HepG2 (cell line): Measurements from ENCODE around the gene TRNP1.
A peak's percentile ranks its signal among the peaks of the same experiment; 100 is the strongest.

Source experiments
- ATF1 ChIP-seq: IDR thresholded peaks from 2 replicates; pipeline ENCODE4 v1.6.1; 2016; ENCODE audit warnings: mild to moderate bottlenecking, control low read depth
- ATF6 ChIP-seq: sonication (generic); formaldehyde crosslinking; conservative IDR thresholded peaks from 2 replicates; pipeline ENCODE4 v1.4.0; 2020; ENCODE audit warnings: missing genetic modification reagents
- HOXA3 ChIP-seq: sonication (generic); formaldehyde crosslinking; IDR thresholded peaks from 2 replicates; pipeline ENCODE4 v1.5.0; 2020; ENCODE audit warnings: missing genetic modification reagents
- JDP2 ChIP-seq: sonication (generic); formaldehyde crosslinking; IDR thresholded peaks from 2 replicates; pipeline ENCODE4 v1.8.1; 2022; ENCODE audit warnings: missing genetic modification reagents, borderline replicate concordance
- MAFG ChIP-seq: sonication (generic); formaldehyde crosslinking; IDR thresholded peaks from 2 replicates; pipeline ENCODE4 v1.5.1; 2020; ENCODE audit warnings: mild to moderate bottlenecking, missing genetic modification reagents
- MAX ChIP-seq: IDR thresholded peaks from 2 replicates; pipeline ENCODE4 v1.6.1; 2012; ENCODE audit warnings: inconsistent platforms
- MAZ ChIP-seq, 2 experiments: sonication (generic) in 1 of 2; formaldehyde crosslinking in 1 of 2; IDR thresholded peaks; 2 replicates each; pipeline versions ENCODE4 v1.5.0 to v1.6.1; 2012 to 2020; ENCODE audit warnings: low read depth in 2 of 2, mild to moderate bottlenecking in 2 of 2, borderline replicate concordance in 1 of 2, improper control_type of control experiment in 1 of 2, low read length in 1 of 2, missing genetic modification reagents in 1 of 2, moderate library complexity in 1 of 2
- MNT ChIP-seq: fragments of 450-650 bp; IDR thresholded peaks from 2 replicates; pipeline ENCODE4 v1.6.1; 2016
- NCOA2 ChIP-seq: sonication (generic); formaldehyde crosslinking; IDR thresholded peaks from 2 replicates; pipeline ENCODE4 v1.8.0; 2022; ENCODE audit warnings: inconsistent platforms
- SNAPC4 ChIP-seq: sonication (generic); formaldehyde crosslinking; IDR thresholded peaks from 2 replicates; pipeline ENCODE4 v1.4.0; 2020; ENCODE audit warnings: mild to moderate bottlenecking, missing genetic modification reagents
- ZNF430 ChIP-seq: sonication (generic); formaldehyde crosslinking; IDR thresholded peaks from 2 replicates; pipeline ENCODE4 v1.9.0; 2021; ENCODE audit warnings: mild to moderate bottlenecking, missing genetic modification reagents
- ZNF501 ChIP-seq: sonication (generic); formaldehyde crosslinking; IDR thresholded peaks from 2 replicates; pipeline ENCODE4 v1.5.1; 2020; ENCODE audit warnings: mild to moderate bottlenecking, moderate library complexity, missing genetic modification reagents
- ZNF777 ChIP-seq: sonication (generic); formaldehyde crosslinking; IDR thresholded peaks from 2 replicates; pipeline ENCODE4 v1.4.0; 2020; ENCODE audit warnings: missing genetic modification reagents
- ZSCAN30 ChIP-seq: sonication (generic); formaldehyde crosslinking; IDR thresholded peaks from 2 replicates; pipeline ENCODE4 v1.5.0; 2020; ENCODE audit warnings: mild to moderate bottlenecking, missing genetic modification reagents

GRCh38 chr1:26970810-26971209, 22.7 kb upstream of the TRNP1 start:
- TF ChIP-seq SNAPC4 (CRISPR knock-in tag): no peak
- no peak for TF ChIP-seq MAX
- TF ChIP-seq MAZ (IDR thresholded peaks at IDR 0.05; ENCODE audit: borderline replicate concordance, low read depth, low read length): no peak
- TF ChIP-seq MAZ (CRISPR knock-in tag; IDR thresholded peaks at IDR 0.05; ENCODE audit: low read depth): no peak
- no peak for TF ChIP-seq ATF6 (CRISPR knock-in tag)
- no peak for TF ChIP-seq ZNF430 (CRISPR knock-in tag)
- no peak for TF ChIP-seq JDP2 (CRISPR knock-in tag)
- TF ChIP-seq HOXA3 (CRISPR knock-in tag): no peak
- no peak for TF ChIP-seq MNT
- no peak for TF ChIP-seq MAFG (CRISPR knock-in tag)
- TF ChIP-seq ZSCAN30 (CRISPR knock-in tag): no peak
- TF ChIP-seq NCOA2 (CRISPR knock-in tag): 0 out of 2 replicates have a peak, but pooled peaks have one; percentile 25
- no peak for TF ChIP-seq ZNF777 (CRISPR knock-in tag)
- no peak for TF ChIP-seq ATF1 (CRISPR knock-in tag)
- no peak for TF ChIP-seq ZNF501
